AG09319 (cell line): ENCODE data around the gene CAMTA1.

Experiments
- DNase-seq: peaks from one replicate; pipeline ENCODE4 v3.0.0-alpha.2; 2010; ENCODE audit warnings: low read depth; ENCODE audit errors: extremely low read depth
- CTCF ChIP-seq: IDR thresholded peaks from 2 replicates; pipeline ENCODE4 v1.5.1; 2011; ENCODE audit warnings: low read depth, mild to moderate bottlenecking, inconsistent platforms, low read length, moderate library complexity

CAMTA1 gene

GRCh38 chr1:7223334-7224080 is 438.3 kb downstream of the CAMTA1 start:
- peak; percentile 56 for DNase-seq
- no peak for TF ChIP-seq CTCF

- no peak for DNase-seq
- TF ChIP-seq CTCF: no peak
Observed at GRCh38 chr1:7224081-7224534, 438.9 kb downstream of the CAMTA1 start.

GRCh38 chr1:7224644-7225043 is 439.4 kb downstream of the CAMTA1 start:
- no peak for TF ChIP-seq CTCF

GRCh38 chr1:7225711-7226505 is 440.7 kb downstream of the CAMTA1 start:
- TF ChIP-seq CTCF: no peak
- DNase-seq: no peak

More at GRCh38 chr1:7224644-7225043, 439.4 kb downstream of the CAMTA1 start:
- no peak for DNase-seq

GRCh38 chr1:7227654-7228053 is 442.4 kb downstream of the CAMTA1 start:
- DNase-seq: no peak
- TF ChIP-seq CTCF: no peak

GRCh38 chr1:7228252-7228961 is 443.2 kb downstream of the CAMTA1 start:
- DNase-seq: no peak
- TF ChIP-seq CTCF: no peak

GRCh38 chr1:7229186-7229585 is 443.9 kb downstream of the CAMTA1 start:
- no peak for DNase-seq
- no peak for TF ChIP-seq CTCF
